ENCODE data around the gene PA2G4.

PA2G4 gene

GRCh38 chr12:56134897-56135296, 30.5 kb downstream of the PA2G4 start:
- H3K4me3 ChIP-seq = no peak overlapping the region
- TF ChIP-seq CTCF (IDR thresholded peaks at IDR 0.05) = no peak
- no peaks in the 10 kb centered on the region for H3K9me3 ChIP-seq
- H3K36me3 ChIP-seq = peaks cover 84 to 98% (median 91%) of the 10 kb centered on the region in 3 donors
- H3K27me3 ChIP-seq = no peaks in the 10 kb centered on the region
- H3K4me1 ChIP-seq = peaks cover under 1 to 9% (median 5%) of the 10 kb centered on the region in 4 donors
- intact Hi-C loops (cut with DNase I; ENCODE audit: low total_unique reads) = loop anchor here (5.0 kb wide), 1 partner anchor 127 kb away; no protein-coding TSS in a partner anchor
- no peak for DNase-seq
- H3K27ac ChIP-seq = no peak overlapping the region

GRCh38 chr12:56137853-56138571, 33.7 kb downstream of the PA2G4 start:
- Histone ChIP-seq H3K36me3 (peaks cover 89 to 100% (median 95%) of the 10 kb centered on the region in 3 donors), H3K27ac (no peak overlapping the region), H3K9me3 (no peaks in the 10 kb centered on the region), H3K27me3 (no peaks in the 10 kb centered on the region), H3K4me1 (no peaks in the 10 kb centered on the region), H3K4me3 (no peak overlapping the region)
- intact Hi-C loops (cut with DNase I; ENCODE audit: low total_unique reads) = no loop called here
- DNase-seq = no peak
- TF ChIP-seq CTCF (IDR thresholded peaks at IDR 0.05) = no peak

GRCh38 chr12:56141946-56142784, 37.8 kb downstream of the PA2G4 start:
- no peak overlapping the region for H3K4me3 ChIP-seq
- peaks cover 74 to 82% (median 82%) of the 10 kb centered on the region in 3 donors for H3K36me3 ChIP-seq
- TF ChIP-seq CTCF (IDR thresholded peaks at IDR 0.05) = no peak
- no peak overlapping the region for H3K27ac ChIP-seq
- no peak for DNase-seq
- intact Hi-C loops (cut with DNase I; ENCODE audit: low total_unique reads) = no loop called here
- H3K9me3 ChIP-seq = no peaks in the 10 kb centered on the region
- no peaks in the 10 kb centered on the region for H3K27me3 ChIP-seq
- peaks cover 0 to 12% (median 7%) of the 10 kb centered on the region in 4 donors for H3K4me1 ChIP-seq

- no peak overlapping the region for H3K27ac ChIP-seq
- DNase-seq = no peak
- H3K36me3 ChIP-seq = peaks cover 63 to 71% (median 71%) of the 10 kb centered on the region in 3 donors
- no peaks in the 10 kb centered on the region for H3K9me3 ChIP-seq
- no peaks in the 10 kb centered on the region for H3K27me3 ChIP-seq
- H3K4me3 ChIP-seq = no peak overlapping the region
- no peak for TF ChIP-seq CTCF (IDR thresholded peaks at IDR 0.05)
- intact Hi-C loops (cut with DNase I; ENCODE audit: low total_unique reads) = no loop called here
- peaks cover 0 to 13% (median 8%) of the 10 kb centered on the region in 4 donors for H3K4me1 ChIP-seq
Observed at GRCh38 chr12:56143217-56143616, 38.9 kb downstream of the PA2G4 start.

- DNase-seq = no peak
- TF ChIP-seq CTCF (IDR thresholded peaks at IDR 0.05) = no peak
- Histone ChIP-seq H3K4me1 (peaks cover 0 to 13% (median 8%) of the 10 kb centered on the region in 4 donors), H3K4me3 (no peak overlapping the region), H3K9me3 (no peaks in the 10 kb centered on the region), H3K27me3 (no peaks in the 10 kb centered on the region), H3K36me3 (peaks cover 57 to 65% (median 65%) of the 10 kb centered on the region in 3 donors), H3K27ac (no peak overlapping the region)
- intact Hi-C loops (cut with DNase I; ENCODE audit: low total_unique reads) = no loop called here
Observed at GRCh38 chr12:56143870-56144269, 39.5 kb downstream of the PA2G4 start.

All from tibial artery (tissue), 4 donors.